Amniotic stem cell (primary cell): ENCODE data around the gene PSMG2.
"Not testable (repeated sequence)": the region's sequence is repeated elsewhere in the genome, so short reads cannot be mapped to it uniquely, and the experiment has no call there.

Experiments
- DNase-seq: peaks from one replicate; lab custom pipeline; 2025; lab: John Stamatoyannopoulos, UW

The PSMG2 gene

GRCh38 chr18:12722731-12723130 lies 19.9 kb downstream of the PSMG2 start:
- DNase-seq, result no peak

GRCh38 chr18:12726331-12726730 lies 23.5 kb downstream of the PSMG2 start:
- DNase-seq, result no peak

DNA sequence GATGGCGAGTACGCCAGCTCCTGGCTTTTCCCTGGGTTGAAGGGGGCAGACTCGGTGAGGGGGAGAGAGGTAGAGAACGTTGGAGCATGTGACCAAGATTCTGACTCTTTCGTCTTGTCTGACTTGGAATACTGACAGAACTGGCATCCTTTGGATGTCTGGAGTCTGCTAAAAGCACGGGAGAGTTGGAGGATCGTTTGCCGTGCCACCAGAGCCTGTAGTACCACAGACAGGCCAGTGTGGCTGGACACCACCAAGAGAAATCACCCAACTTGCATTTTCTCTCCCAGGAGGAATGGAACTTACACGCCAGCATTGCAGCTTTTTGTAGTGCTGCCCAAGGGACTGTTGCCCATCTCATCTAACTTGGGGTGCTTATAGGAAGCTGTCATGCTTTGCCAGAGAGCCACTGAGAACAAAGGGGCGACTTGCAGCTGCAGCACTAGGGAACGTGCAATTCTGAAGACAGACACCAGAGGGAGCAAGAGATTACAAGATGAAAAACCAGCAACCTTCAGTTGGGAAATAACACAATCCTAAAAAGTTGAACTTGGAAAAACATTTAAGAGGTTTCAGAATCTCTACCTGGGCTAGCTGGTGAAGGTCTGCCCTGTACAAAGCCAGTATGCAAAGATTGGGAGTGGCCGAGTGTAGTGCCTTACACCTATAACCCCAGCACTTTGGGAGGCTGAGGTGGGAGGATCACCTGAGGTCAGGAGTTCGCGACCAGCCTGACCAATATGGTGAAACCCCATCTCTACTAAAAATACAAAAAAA lies 24.1 kb downstream of the PSMG2 start:
- DNase-seq, result peak; percentile 26

DNA sequence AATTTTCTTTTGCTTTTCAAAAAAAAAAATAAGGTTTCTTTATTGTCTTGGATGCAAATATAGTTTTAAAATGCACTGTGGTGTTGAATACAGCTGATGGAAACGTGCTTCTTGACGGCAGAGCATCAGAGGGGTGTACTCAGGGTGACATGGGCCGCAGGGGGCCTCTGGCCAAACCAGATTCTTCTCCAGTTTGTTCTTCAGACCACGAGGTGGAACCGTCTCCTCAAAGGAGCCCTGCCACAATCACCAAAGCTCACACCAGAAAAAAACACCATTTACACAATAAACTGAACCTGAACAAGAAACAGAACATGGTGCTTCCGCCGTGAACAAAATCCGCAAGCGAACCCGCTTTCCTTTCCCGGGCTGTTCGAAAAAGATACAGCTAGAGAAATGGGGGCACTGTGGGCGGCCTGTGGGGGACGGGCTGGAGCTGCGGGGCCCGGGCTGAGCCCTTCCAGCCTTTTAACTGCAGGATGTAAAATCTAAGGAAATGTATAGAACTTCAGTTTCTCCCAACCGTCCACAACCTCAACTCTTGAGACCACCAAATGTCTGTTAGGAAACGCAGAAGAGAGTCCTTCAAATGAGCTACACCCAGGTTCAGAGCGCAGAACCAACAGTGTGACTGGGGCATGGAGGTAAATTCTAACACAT lies 34.5 kb downstream of the PSMG2 start:
- no peak for DNase-seq

DNA sequence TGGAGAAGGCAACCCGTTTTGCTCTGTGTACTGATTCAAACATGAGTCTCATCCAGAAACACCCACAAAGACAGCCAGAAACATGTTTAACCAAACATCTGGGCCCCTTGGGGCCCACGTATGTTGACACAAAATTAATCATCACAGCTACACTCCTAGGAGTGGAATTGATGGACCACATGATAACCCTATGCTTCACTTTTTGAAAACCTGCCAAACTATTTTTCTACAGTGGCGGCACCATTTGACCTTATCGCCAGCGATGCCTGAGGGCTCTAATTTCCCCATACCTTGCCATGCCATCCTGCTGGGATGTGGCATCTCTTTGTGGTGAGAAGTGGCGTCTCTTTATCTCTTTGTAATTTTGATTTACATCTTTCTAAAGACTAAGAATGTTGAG lies 38.5 kb downstream of the PSMG2 start:
- DNase-seq, result no peak

GRCh38 chr18:12742453-12742852 lies 39.6 kb downstream of the PSMG2 start:
- peak; percentile 8 for DNase-seq

GRCh38 chr18:12744103-12744502 lies 41.3 kb downstream of the PSMG2 start:
- peak; percentile 55 for DNase-seq

DNA sequence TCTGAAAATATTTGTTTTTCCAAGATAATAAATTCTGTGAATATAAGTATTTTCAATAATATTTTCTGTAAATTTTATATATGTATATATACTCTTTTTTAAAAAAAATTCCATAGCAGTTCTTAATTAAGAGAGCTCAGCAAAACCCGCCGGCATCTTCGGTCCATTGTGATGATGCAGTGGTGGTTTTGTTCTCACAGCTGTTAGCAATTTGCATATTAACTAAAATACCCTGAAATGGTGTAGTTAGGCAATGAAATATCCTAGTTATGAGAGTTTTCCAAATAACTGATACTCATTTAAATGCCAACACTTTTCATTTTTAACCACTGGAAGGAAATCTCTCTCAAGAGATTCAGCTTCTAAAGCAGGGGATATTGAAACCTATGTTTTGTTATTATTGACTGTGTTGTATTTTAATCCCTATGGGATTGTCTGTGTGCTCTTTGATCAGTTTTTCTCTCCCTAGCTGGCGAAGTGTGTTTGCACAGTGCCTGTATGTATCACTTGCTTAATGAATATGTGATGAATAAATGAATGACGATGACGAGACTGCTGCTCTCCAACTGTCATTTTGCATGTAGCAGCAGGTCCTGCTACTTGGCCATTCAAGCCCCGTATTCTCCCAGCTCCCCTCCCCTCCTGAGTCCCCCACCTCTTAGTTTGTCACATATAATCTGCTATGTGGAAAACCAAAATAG lies 42.4 kb downstream of the PSMG2 start:
- DNase-seq, result no peak

- DNase-seq, result no peak
These were observed 44.9 kb downstream of the PSMG2 start for GRCh38 chr18:12747530-12748315.

GRCh38 chr18:12748671-12749070 lies 45.8 kb downstream of the PSMG2 start:
- no peak for DNase-seq

GRCh38 chr18:12749121-12749520 lies 46.3 kb downstream of the PSMG2 start:
- DNase-seq, result no peak

GRCh38 chr18:12750076-12750714 lies 47.4 kb downstream of the PSMG2 start:
- no peak for DNase-seq

GRCh38 chr18:12750715-12751502 lies 48.1 kb downstream of the PSMG2 start:
- DNase-seq, result no peak

GRCh38 chr18:12751503-12751884 lies 48.7 kb downstream of the PSMG2 start:
- DNase-seq, result no peak

GRCh38 chr18:12751891-12752290 lies 49.0 kb downstream of the PSMG2 start:
- DNase-seq, result no peak

GRCh38 chr18:12754511-12754910 lies 51.7 kb downstream of the PSMG2 start:
- no peak for DNase-seq

GRCh38 chr18:12755606-12756005 lies 52.8 kb downstream of the PSMG2 start:
- DNase-seq, result not testable (repeated sequence)

GRCh38 chr18:12756619-12757239 lies 53.9 kb downstream of the PSMG2 start:
- not testable (repeated sequence) for DNase-seq

DNA sequence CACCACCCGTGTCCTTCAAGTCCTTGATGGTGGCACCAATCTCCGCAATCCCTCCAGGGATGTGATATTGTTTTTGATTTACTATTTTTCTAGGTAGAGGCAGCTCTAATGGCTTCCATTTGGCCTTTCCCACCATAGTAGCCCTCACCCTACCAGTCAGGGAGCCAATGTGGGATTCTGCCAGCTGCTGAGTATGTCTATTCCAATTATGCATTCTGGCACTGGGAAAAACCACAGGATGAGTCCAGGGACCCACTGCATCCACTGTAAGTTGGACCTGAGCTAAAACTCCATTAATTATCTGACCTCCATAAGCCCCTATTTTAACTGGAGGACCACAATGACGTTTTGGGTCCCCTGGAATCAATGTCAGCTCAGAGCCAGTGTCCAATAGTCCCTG lies 55.7 kb downstream of the PSMG2 start:
- DNase-seq, result not testable (repeated sequence)

GRCh38 chr18:12765126-12765525 lies 62.3 kb downstream of the PSMG2 start:
- DNase-seq, result no peak
